Measurements from ENCODE around the gene ZNF408.
A peak's percentile ranks its signal among the peaks of the same experiment; 100 is the strongest.
"Not testable (repeated sequence)": the region's sequence is repeated elsewhere in the genome, so short reads cannot be mapped to it uniquely, and the experiment has no call there.

ZNF408 gene

GRCh38 chr11:46700241-46701077, at the start of gene ZNF408, which contains the start of gene ARHGAP1:
Gene ZNF408 (plus strand): TSS chr11:46701031. CDS start chr11:46701048, 17 bp downstream.
Gene ARHGAP1 (minus strand): TSS chr11:46700619. CDS start chr11:46696107, 4,512 bp downstream.
- DNase-seq: peak; percentile 99

- no peak for DNase-seq
Observed at GRCh38 chr11:46655631-46656030, 45.2 kb upstream of the ZNF408 start.

GRCh38 chr11:46657186-46657585, 43.6 kb upstream of the ZNF408 start:
- no peak for DNase-seq

- DNase-seq: no peak
Observed at GRCh38 chr11:46658259-46658658, 42.6 kb upstream of the ZNF408 start.

GRCh38 chr11:46659908-46660307, 40.9 kb upstream of the ZNF408 start:
- no peak for DNase-seq

- DNase-seq: no peak
Observed at GRCh38 chr11:46661836-46662235, 39.0 kb upstream of the ZNF408 start.

GRCh38 chr11:46662366-46662765, 38.5 kb upstream of the ZNF408 start:
- no peak for DNase-seq

- DNase-seq: no peak
Observed at GRCh38 chr11:46663277-46663940, 37.4 kb upstream of the ZNF408 start.

GRCh38 chr11:46664612-46665011, 36.2 kb upstream of the ZNF408 start:
- DNase-seq: no peak

- DNase-seq: no peak
Observed at GRCh38 chr11:46665356-46665755, 35.5 kb upstream of the ZNF408 start.

- peak; percentile 40 for DNase-seq
Observed at GRCh38 chr11:46666516-46666915, 34.3 kb upstream of the ZNF408 start.

GRCh38 chr11:46667043-46667481, 33.8 kb upstream of the ZNF408 start:
- peak; percentile 31 for DNase-seq

GRCh38 chr11:46668480-46669085, 32.2 kb upstream of the ZNF408 start:
- DNase-seq: no peak

GRCh38 chr11:46669711-46670139, 31.1 kb upstream of the ZNF408 start:
- no peak for DNase-seq

GRCh38 chr11:46670521-46670920, 30.3 kb upstream of the ZNF408 start:
- not testable (repeated sequence) for DNase-seq

GRCh38 chr11:46671958-46672315, 28.9 kb upstream of the ZNF408 start:
- no peak for DNase-seq

- DNase-seq: no peak
Observed at GRCh38 chr11:46672381-46672839, 28.4 kb upstream of the ZNF408 start.

- no peak for DNase-seq
Observed at GRCh38 chr11:46673713-46674462, 26.9 kb upstream of the ZNF408 start.

- peak; percentile 58 for DNase-seq
Observed at GRCh38 chr11:46674463-46675287, 26.2 kb upstream of the ZNF408 start.

GRCh38 chr11:46675288-46675851, 25.5 kb upstream of the ZNF408 start:
- DNase-seq: peak; percentile 57

- no peak for DNase-seq
Observed at GRCh38 chr11:46675949-46676348, 24.9 kb upstream of the ZNF408 start.

Data from right hindlimb (tissue), 1 donor.